Spleen (tissue), 11 donors: ENCODE data around the gene GRIK3. TPM values are rescaled to one million over a fixed set of nuclear protein-coding genes. Genes with fewer than 3 reads are reported as not detected.

Source experiments
- DNase-seq: peaks from one replicate; pipeline ENCODE4 v3.0.0-alpha.2; 2020
- H3K27ac ChIP-seq, 8 donors: fragments of 200-600 bp; sonication (generic) in 7 of 8; 1 replicate in 4 of 8; 2 replicates in 4 of 8; pipeline versions ENCODE4 v1.5.0 to v1.8.0; 2016 to 2021; ENCODE audit warnings: inconsistent platforms in 4 of 8, mild to moderate bottlenecking in 4 of 8, moderate library complexity in 1 of 8
- H3K27me3 ChIP-seq, 7 donors: fragments of 200-600 bp; sonication (generic) in 6 of 7; replicated peaks in 1 of 7; 1 replicate in 4 of 7; 2 replicates in 3 of 7; pipeline versions ENCODE4 v1.5.0 to v1.8.0; 2016 to 2021; ENCODE audit warnings: inconsistent platforms in 3 of 7, mild to moderate bottlenecking in 1 of 7
- H3K36me3 ChIP-seq, 6 donors: fragments of 200-600 bp; sonication (generic) in 5 of 6; 1 replicate in 4 of 6; 2 replicates in 2 of 6; pipeline versions ENCODE4 v1.5.0 to v1.8.0; 2016 to 2021; ENCODE audit warnings: inconsistent platforms in 2 of 6
- H3K4me1 ChIP-seq, 6 donors: fragments of 200-600 bp; sonication (generic) in 5 of 6; 1 replicate in 3 of 6; 2 replicates in 3 of 6; pipeline versions ENCODE4 v1.5.0 to v1.8.0; 2016 to 2021; ENCODE audit warnings: inconsistent platforms in 3 of 6
- H3K4me3 ChIP-seq, 8 donors: fragments of 200-600 bp; sonication (generic) in 7 of 8; 1 replicate in 4 of 8; 2 replicates in 4 of 8; pipeline versions ENCODE4 v1.5.0 to v1.8.0; 2016 to 2021; ENCODE audit warnings: inconsistent platforms in 4 of 8, mild to moderate bottlenecking in 4 of 8, moderate library complexity in 2 of 8
- H3K9me3 ChIP-seq, 8 donors: fragments of 200-600 bp; sonication (generic) in 7 of 8; 1 replicate in 4 of 8; 2 replicates in 4 of 8; pipeline versions ENCODE4 v1.5.0 to v1.8.0; 2016 to 2021; ENCODE audit warnings: inconsistent platforms in 4 of 8
- CTCF ChIP-seq, 11 experiments: fragments of 200-600 bp in 7 of 11; fragments of 450-650 bp in 4 of 11; sonication (generic) in 4 of 11; IDR thresholded peaks in 8 of 11; conservative IDR thresholded peaks in 3 of 11; 1 replicate in 7 of 11; 2 replicates in 4 of 11; pipeline versions ENCODE4 v1.4.0 to v1.8.0; 2016 to 2021; ENCODE audit warnings: antibody characterized with exemption in 11 of 11, inconsistent platforms in 4 of 11, mild to moderate bottlenecking in 1 of 11
- POLR2A ChIP-seq, 3 donors: fragments of 450-650 bp; IDR thresholded peaks; one replicate each; pipeline ENCODE4 v1.5.1; 2017; ENCODE audit warnings: antibody characterized with exemption in 3 of 3, mild to moderate bottlenecking in 1 of 3
- POLR2AphosphoS5 ChIP-seq, 3 donors: sonication (generic); formaldehyde crosslinking; IDR thresholded peaks; one replicate each; pipeline ENCODE4 v1.5.1; 2017; ENCODE audit warnings: antibody characterized with exemption in 3 of 3
- WGBS, 5 donors: extraction: QIAGEN DNeasy Blood & Tissue Kit in 3 of 5; methylation state at CpG; one replicate each; pipeline versions ENCODE4 v1.1.5 to v1.1.7; 2013 to 2018; 5-methylcytosine and 5-hydroxymethylcytosine counted together
- intact Hi-C: fragments of 100-400 bp; cut with DNase I; formaldehyde crosslinking; loops from one replicate; pipeline ENCODE4 v1.15.0; 2023; ENCODE audit warnings: low total_unique reads
- polyA plus RNA-seq, 3 donors: library from polyadenylated mRNA; stranded (reverse); fragments of 200-250 nt; gene quantifications; one replicate each; pipeline ENCODE4 v1.2.1, GENCODE V29; 2013
- total RNA-seq, 7 donors: library from RNA; depleted of rRNA in 3 of 7; stranded (reverse); fragments of >200 nt in 3 of 7; fragmentation: NEBNext Ultra II Directional in 4 of 7; extraction: Animal tissue kit (Norgen Biotek cat#: 25700) in 4 of 7; gene quantifications; one replicate each; pipeline versions ENCODE4 v1.1.0 to v1.2.1, GENCODE V29; 2016 to 2021
- donor health status: healthy with polysubstance abuse.
- donor health status: DM: no; HTN: no; CAD: no; lungs with moderate emphysema.
- donor health status: DM: no; HTN: no; CAD: no.
- donor health status: Bipolar disorder and iron deficiency.
- donor health status: healthy.
- donor health status: DM: no; HTN: no; CAD: no.
- donor health status: DM: yes; HTN: yes; CAD: no.

Gene GRIK3
- total and polyA plus RNA-seq, 10 donors: 0.09 to 0.74 (median 0.19) TPM

GRCh38 chr1:36844917-36845316, 189.4 kb downstream of the GRIK3 start:
- WGBS, 5 donors: 68 to 81% (median 70%) methylated on average over 8 to 9 of the region's 9 CpGs
- no peaks in the 10 kb centered on the region for H3K9me3 ChIP-seq
- H3K4me1 ChIP-seq: no peaks in the 10 kb centered on the region
- no peak overlapping the region for H3K27ac ChIP-seq
- peaks cover 0 to 65% (median 0%) of the 10 kb centered on the region in 7 donors for H3K27me3 ChIP-seq
- no peak for TF ChIP-seq POLR2A (IDR thresholded peaks at IDR 0.05)
- no peak for TF ChIP-seq CTCF (IDR thresholded peaks at IDR 0.05 in 8 of 11, conservative IDR thresholded peaks at IDR 0.05 in 3 of 11)
- no peak for TF ChIP-seq POLR2AphosphoS5 (IDR thresholded peaks at IDR 0.05)
- no peak for DNase-seq
- intact Hi-C loops: no loop called here
- no peaks in the 10 kb centered on the region for H3K36me3 ChIP-seq
- H3K4me3 ChIP-seq: no peak overlapping the region

GRCh38 chr1:36843906-36844610, 190.3 kb downstream of the GRIK3 start:
- 71 to 89% (median 82%) methylated on average over 11 of the region's 11 CpGs for WGBS, 5 donors
- no peak for TF ChIP-seq POLR2A (IDR thresholded peaks at IDR 0.05)
- no peak for TF ChIP-seq CTCF (IDR thresholded peaks at IDR 0.05 in 8 of 11, conservative IDR thresholded peaks at IDR 0.05 in 3 of 11)
- Histone ChIP-seq H3K9me3 (no peaks in the 10 kb centered on the region), H3K4me1 (no peaks in the 10 kb centered on the region), H3K4me3 (no peak overlapping the region), H3K36me3 (no peaks in the 10 kb centered on the region), H3K27me3 (peaks cover 0 to 65% (median 0%) of the 10 kb centered on the region in 7 donors), H3K27ac (no peak overlapping the region)
- intact Hi-C loops: no loop called here
- peak; percentile 42 for DNase-seq

DNA sequence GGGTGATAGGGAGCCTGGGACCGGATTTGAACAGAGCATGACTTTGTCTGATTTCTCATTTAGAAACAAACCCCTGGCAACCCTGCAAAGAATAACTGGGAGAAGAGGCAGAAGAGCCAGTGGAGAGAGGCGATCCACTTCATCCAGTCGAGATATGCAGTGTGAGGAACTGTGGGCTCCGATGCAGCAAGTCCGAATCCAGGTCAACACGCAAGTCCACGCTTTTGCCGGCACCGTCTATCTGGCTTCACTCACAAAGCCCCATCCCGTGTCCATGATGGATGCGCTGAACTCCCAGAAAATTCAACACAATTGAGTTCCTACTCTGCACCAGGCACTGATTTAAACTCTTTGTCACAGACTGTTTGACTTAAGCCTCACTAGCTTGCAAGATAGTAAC, 191.3 kb downstream of the GRIK3 start:
- H3K4me3 ChIP-seq: no peak overlapping the region
- no peaks in the 10 kb centered on the region for H3K9me3 ChIP-seq
- TF ChIP-seq POLR2AphosphoS5 (IDR thresholded peaks at IDR 0.05) (no peak), CTCF (IDR thresholded peaks at IDR 0.05 in 8 of 11, conservative IDR thresholded peaks at IDR 0.05 in 3 of 11) (no peak), POLR2A (IDR thresholded peaks at IDR 0.05) (no peak)
- H3K4me1 ChIP-seq: no peaks in the 10 kb centered on the region
- H3K27me3 ChIP-seq: peaks cover 0 to 71% (median 0%) of the 10 kb centered on the region in 7 donors
- WGBS, 5 donors: 87 to 94% (median 90%) methylated on average over 11 of the region's 11 CpGs
- H3K36me3 ChIP-seq: no peaks in the 10 kb centered on the region
- intact Hi-C loops: no loop called here
- peak; percentile 32 for DNase-seq
- H3K27ac ChIP-seq: no peak overlapping the region

DNA sequence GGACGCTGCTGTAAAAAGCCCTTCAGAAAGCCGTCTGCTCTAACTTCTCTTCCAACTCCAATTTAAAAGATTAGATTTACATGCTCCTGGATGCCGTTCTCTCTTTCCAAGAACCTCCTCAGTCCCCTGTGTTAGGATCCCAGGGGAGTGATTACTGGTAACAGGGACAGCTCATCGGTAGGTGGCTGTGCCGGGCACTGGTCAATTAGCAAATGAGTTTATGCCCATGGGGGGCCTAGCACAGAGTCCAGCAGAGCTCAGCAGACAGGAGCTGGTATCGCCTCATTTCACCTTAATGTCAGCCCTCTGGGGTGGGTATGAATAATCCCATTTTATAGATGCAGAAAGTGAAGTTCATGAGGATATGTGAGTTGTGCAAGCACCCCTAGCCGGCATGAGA, 191.9 kb downstream of the GRIK3 start:
- intact Hi-C loops: no loop called here
- Histone ChIP-seq H3K9me3 (no peaks in the 10 kb centered on the region), H3K27ac (no peak overlapping the region), H3K4me1 (no peaks in the 10 kb centered on the region), H3K36me3 (no peaks in the 10 kb centered on the region), H3K4me3 (no peak overlapping the region), H3K27me3 (peaks cover 0 to 71% (median 0%) of the 10 kb centered on the region in 7 donors)
- TF ChIP-seq POLR2A (IDR thresholded peaks at IDR 0.05) (no peak), CTCF (IDR thresholded peaks at IDR 0.05 in 8 of 11, conservative IDR thresholded peaks at IDR 0.05 in 3 of 11) (no peak), POLR2AphosphoS5 (IDR thresholded peaks at IDR 0.05) (no peak)
- 67 to 75% (median 70%) methylated on average over 6 to 7 of the region's 7 CpGs for WGBS, 5 donors
- DNase-seq: peak; percentile 36
